ENCODE data around the gene LCE1B. TPM values are rescaled to one million over a fixed set of nuclear protein-coding genes. Genes with fewer than 3 reads are reported as not detected.

The LCE1B gene, protein sequence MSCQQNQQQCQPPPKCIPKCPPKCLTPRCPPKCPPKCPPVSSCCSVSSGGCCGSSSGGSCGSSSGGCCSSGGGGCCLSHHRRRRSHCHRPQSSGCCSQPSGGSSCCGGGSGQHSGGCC
- total RNA-seq, result not detected in 2 replicates

DNA sequence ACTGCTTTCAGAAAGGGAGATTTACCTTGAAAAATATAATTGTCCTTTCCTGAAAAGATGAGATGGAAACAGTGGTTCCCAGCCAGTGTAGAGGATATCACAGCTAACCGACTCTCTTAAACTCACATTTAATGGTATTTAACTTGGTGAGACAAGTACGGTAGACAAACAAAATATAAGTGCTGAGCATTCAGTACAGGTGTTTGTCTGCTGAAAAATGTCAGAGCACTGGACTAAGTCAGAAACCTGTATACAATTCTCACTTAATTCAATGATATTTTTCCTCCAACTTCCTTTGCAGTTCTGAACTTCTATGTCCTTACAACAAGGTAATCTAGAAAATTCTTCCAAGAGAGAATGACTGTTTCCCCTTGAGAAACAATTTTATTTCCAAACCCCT is at the start of gene LCE1B:
Gene LCE1B, plus strand, starts transcription at position 301 of the 400 bp plus-strand sequence. CDS start 476 bp downstream, outside the sequence.
- Histone ChIP-seq H3K36me3 (ENCODE audit: control insufficient read depth, insufficient read depth, low read length) (no peaks in the 10 kb centered on the region), H3K4me3 (ENCODE audit: low read depth, low read length) (no peak within 1 kb of the TSS), H3K27me3 (ENCODE audit: control insufficient read depth, insufficient read depth, low read length) (no peaks in the 10 kb centered on the region)
- DNase-seq (ENCODE audit: low read depth), result no peak
- no peak for FAIRE-seq
- TF ChIP-seq, protein P1, sequence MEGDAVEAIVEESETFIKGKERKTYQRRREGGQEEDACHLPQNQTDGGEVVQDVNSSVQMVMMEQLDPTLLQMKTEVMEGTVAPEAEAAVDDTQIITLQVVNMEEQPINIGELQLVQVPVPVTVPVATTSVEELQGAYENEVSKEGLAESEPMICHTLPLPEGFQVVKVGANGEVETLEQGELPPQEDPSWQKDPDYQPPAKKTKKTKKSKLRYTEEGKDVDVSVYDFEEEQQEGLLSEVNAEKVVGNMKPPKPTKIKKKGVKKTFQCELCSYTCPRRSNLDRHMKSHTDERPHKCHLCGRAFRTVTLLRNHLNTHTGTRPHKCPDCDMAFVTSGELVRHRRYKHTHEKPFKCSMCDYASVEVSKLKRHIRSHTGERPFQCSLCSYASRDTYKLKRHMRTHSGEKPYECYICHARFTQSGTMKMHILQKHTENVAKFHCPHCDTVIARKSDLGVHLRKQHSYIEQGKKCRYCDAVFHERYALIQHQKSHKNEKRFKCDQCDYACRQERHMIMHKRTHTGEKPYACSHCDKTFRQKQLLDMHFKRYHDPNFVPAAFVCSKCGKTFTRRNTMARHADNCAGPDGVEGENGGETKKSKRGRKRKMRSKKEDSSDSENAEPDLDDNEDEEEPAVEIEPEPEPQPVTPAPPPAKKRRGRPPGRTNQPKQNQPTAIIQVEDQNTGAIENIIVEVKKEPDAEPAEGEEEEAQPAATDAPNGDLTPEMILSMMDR (IDR thresholded peaks at IDR 0.05; ENCODE audit: insufficient read depth, low read length, severe bottlenecking), result no peak

DNA sequence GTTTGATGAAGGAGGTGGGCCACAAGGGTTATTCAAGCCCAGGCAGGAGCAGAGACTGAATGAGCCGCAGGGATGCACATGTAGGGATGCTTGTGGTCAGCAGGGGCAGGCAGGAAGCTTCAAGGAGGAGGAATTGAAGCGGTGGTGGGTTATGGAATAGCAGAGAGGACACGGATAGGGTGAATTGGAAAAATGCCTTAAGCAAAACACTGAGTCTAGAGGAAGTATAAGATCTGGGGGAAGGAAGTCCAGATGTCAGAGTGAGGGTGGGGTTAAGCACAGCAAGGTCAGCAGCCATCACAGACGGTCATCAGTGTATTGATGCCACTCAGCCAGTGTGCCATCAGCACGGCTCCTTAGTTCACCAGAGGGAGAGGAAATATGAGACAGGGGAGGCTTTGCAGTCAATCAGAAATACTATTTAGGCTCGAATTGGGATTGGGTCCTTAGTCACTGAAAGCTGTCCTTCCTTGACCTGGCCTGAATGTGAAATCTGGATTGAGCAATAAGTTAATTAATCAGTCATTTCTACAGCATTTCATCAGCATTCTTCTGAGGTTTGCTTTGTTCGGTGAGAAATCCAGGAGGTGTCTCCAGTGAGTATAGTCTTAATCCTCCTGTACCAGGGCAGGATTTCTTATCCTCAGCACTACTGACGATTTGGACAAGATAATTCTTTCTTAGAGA is 42.8 kb upstream of the LCE1B start:
- H3K4me3 ChIP-seq (ENCODE audit: low read depth, low read length), result no peak overlapping the region
- no peaks in the 10 kb centered on the region for H3K27me3 ChIP-seq (ENCODE audit: control insufficient read depth, insufficient read depth, low read length)
- peak; percentile 50 for DNase-seq (ENCODE audit: low read depth)
- TF ChIP-seq, protein P1 (IDR thresholded peaks at IDR 0.05; ENCODE audit: insufficient read depth, low read length, severe bottlenecking), result no peak
- H3K36me3 ChIP-seq (ENCODE audit: control insufficient read depth, insufficient read depth, low read length), result no peaks in the 10 kb centered on the region
- FAIRE-seq, result peak; percentile 96

GRCh38 chr1:152770411-152770810 is 41.4 kb upstream of the LCE1B start:
- peak; percentile 32 for FAIRE-seq
- Histone ChIP-seq H3K27me3 (ENCODE audit: control insufficient read depth, insufficient read depth, low read length) (no peaks in the 10 kb centered on the region), H3K4me3 (ENCODE audit: low read depth, low read length) (no peak overlapping the region), H3K36me3 (ENCODE audit: control insufficient read depth, insufficient read depth, low read length) (no peaks in the 10 kb centered on the region)
- TF ChIP-seq, protein P1 (IDR thresholded peaks at IDR 0.05; ENCODE audit: insufficient read depth, low read length, severe bottlenecking), result no peak
- DNase-seq (ENCODE audit: low read depth), result peak; percentile 59

GRCh38 chr1:152774875-152775274 is 36.9 kb upstream of the LCE1B start, which contains the start of gene LCE1F:
Gene LCE1F, plus strand, starts transcription at chr1:152775140. Its CDS starts 1,232 bp downstream, at chr1:152776372.
- FAIRE-seq, result no peak
- peak; percentile 71 for DNase-seq (ENCODE audit: low read depth)
- Histone ChIP-seq H3K36me3 (ENCODE audit: control insufficient read depth, insufficient read depth, low read length) (no peaks in the 10 kb centered on the region), H3K4me3 (ENCODE audit: low read depth, low read length) (no peak within 1 kb of the TSS), H3K27me3 (ENCODE audit: control insufficient read depth, insufficient read depth, low read length) (no peaks in the 10 kb centered on the region)
- TF ChIP-seq, protein P1 (IDR thresholded peaks at IDR 0.05; ENCODE audit: insufficient read depth, low read length, severe bottlenecking), result peak; percentile 47

DNA sequence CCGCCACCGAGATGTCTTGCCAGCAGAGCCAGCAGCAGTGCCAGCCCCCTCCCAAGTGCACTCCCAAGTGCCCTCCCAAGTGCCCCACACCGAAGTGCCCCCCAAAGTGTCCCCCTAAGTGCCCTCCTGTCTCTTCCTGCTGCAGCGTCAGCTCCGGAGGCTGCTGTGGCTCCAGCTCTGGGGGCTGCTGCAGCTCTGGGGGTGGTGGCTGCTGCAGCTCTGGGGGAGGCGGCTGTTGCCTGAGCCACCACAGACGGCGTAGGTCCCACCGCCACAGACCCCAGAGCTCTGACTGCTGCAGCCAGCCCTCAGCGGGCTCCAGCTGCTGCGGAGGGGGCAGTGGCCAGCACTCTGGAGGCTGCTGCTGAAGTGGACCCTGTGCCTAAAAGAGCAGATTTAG is 35.4 kb upstream of the LCE1B start:
- no peaks in the 10 kb centered on the region for H3K36me3 ChIP-seq (ENCODE audit: control insufficient read depth, insufficient read depth, low read length)
- DNase-seq (ENCODE audit: low read depth) (no peak), FAIRE-seq (no peak)
- TF ChIP-seq, protein P1 (IDR thresholded peaks at IDR 0.05; ENCODE audit: insufficient read depth, low read length, severe bottlenecking), result no peak
- no peaks in the 10 kb centered on the region for H3K27me3 ChIP-seq (ENCODE audit: control insufficient read depth, insufficient read depth, low read length)
- no peak overlapping the region for H3K4me3 ChIP-seq (ENCODE audit: low read depth, low read length)
